NCI-H1930 (cell line): ENCODE data around the gene VNN1.
"Not testable (repeated sequence)": the region's sequence is repeated elsewhere in the genome, so short reads cannot be mapped to it uniquely, and the experiment has no call there.

ENCODE experiments used
- DNase-seq, 2 experiments: peaks; one replicate each; lab custom pipeline; 2025; lab: John Stamatoyannopoulos, UW

VNN1 gene

DNA sequence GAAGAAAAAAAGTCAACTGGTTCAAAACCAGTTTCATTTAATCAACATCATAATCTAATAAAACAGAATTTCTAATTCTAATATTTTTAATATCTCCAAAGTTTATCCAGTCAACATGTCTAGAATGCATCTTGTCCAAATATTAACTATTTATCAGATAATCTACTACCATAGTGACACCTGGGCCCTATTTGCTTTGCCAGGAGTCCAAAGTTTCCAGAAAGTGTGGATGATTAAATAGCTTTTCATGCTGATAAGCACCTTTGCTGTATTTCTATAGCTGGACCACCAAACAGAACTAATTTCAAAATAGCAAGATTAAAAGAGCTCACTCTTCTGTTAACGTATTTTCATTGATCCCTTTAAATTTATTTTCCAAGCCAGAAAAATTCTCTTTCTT, 42.6 kb downstream of the VNN1 start:
- no peak for DNase-seq

DNA sequence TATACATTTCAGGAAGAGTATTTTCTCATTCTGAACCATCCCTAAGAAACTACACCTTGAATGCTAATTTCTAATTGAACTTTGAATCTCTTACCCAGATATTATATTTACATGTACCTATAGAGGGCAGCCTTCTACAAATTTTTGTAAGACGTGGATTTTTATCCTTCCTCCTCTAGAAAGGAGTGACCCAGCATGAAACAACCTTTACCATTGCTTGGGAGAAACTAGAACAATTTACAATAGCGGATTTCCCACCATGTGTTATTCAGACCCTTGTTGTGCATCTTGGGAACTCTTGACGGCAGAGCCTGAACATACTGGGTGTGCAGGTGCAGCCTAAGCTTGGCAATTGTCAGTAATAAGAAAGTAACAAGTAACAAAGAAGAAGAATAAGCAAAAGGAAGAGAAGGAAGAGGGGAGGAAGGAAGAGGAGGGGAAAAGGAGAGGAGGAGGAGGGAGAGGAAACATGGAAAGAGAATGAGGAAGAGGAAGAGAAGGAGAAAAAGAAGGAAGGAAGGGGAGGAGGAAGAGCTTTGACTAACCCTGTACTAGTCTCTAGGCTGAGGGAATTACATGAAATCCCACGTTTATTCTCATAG, 44.1 kb downstream of the VNN1 start:
- DNase-seq: peak in 1 of 2 experiments; percentile 9

DNA sequence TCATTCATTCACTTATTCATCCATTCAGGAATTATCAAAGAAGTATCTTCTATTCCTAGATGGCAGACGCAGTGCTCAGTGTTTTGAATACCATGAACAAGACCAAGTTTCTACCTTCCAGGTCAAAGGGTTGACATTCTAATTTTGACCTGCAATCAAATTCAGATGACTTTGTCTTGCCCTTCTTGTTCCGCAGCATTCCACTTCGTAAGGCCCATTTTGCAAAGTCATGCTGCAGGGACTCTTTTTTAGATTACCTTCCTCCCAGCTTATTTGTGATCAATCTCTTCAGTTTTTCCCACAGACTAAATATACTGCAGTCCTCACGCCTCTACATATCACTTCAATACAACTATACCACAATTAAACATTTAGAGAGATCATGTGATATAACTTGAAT, 47.7 kb downstream of the VNN1 start:
- no peak for DNase-seq

DNA sequence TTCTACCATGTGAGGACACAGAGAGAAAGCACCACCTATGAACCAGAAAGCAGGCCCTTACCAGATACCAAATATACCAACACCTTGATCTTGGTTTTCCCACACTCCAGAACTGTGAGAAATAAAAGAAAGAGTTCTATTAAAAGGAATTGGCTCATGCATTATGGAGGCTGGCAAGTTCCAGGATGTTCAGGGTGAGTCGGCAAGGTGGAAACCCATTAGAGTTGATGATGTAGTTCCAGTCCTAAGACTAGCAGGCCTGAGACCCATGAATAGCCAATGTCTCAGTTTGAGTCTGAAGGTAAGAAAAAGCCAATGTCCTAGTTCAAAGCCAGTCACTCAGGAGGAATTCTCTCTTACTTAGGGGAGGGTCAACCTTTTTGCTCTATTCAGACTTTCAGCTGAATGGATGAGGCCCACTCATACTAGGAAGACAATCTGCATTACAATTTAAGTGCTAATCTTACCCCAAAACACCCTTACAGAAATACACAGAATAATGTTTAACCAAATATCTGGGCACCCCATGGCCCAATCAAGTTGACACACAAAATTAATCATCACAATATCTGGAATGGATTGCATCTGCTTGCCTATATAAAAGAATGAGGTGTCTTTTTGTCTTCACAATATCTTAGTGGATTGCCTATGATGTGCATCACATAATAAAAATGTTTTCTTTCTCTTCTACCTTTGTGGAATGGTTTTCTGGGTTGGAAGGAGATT, 49.4 kb downstream of the VNN1 start:
- DNase-seq: no peak

DNA sequence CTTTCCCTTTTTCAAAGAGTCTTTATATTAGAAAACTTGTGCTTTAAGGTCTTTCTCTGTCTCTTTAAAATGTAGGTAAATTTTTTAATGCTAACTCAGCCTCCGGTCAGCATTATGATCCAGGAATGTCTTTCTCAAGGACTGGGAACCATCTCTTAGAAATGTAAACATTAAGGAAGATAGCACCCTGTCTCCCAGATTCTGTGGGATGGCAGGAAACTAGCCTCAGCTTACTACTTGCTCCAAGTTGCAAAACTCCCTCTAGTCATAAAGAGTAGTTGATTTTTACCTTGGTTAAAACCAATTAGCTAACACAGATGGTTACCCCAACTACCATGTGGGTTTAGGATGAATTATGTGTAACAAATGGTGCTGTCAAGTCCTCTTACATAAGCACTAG, 50.2 kb downstream of the VNN1 start:
- DNase-seq: no peak

DNA sequence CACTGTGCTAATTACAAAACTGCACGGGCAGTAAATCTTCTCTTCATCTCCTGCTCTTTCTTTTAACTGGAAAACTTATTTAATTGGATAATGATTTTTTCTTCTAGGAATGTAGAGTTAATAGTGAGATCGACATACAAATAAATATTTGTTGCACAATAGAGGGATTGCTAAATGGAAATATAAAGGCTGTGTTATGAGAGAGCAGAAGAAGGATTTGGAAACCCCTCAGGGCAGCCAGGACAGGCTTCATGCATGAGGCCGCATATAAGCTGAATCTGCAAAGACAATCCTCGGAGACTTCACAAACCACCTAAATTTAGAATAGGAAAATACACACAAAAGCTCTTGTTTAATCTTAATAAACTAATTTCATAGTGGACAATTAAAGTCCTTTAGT, 51.9 kb downstream of the VNN1 start:
- no peak for DNase-seq

DNA sequence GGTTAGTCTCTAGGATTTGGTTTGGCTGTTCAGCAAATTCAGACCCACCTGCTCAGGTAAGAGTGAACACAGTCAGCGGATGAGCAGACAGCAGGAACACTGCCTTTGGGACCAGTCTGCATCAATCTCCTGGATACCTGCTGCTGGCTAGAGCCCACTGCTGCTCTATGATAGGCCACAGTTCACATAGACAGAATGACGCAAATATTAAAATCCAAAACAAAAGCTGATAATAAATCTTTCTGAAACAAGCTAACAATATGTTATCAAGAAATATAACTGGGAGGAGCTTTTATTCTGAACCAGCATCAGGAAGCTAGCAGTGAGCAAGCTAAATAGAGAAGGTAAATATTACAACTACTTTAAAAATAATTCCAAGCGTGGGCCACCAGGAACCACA, 54.8 kb downstream of the VNN1 start, which contains the start of gene TAAR1:
TAAR1 (minus strand) TSS at position 101 of the 400 bp plus-strand sequence. CDS start 13,179 bp downstream, outside the sequence.
- DNase-seq: no peak

DNA sequence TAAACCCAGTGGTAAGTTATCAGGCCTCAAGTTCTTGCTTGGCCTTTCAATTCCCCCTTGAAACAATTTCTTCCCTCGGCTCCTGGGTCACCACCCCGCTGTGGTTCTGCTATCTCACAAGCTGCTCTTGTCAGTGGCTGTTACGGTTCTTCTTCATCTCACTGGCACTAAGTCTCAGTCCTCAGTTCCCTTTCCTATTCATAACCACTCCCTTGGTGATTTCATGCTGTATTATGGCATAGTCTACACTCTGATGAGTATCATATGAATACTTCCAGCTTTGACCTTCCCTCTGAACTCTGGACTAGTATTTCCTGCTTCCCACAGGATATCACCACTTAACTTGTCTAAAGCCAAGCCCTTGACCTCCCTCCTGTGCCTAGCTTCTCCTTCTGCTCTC, 62.8 kb downstream of the VNN1 start:
- no peak for DNase-seq

DNA sequence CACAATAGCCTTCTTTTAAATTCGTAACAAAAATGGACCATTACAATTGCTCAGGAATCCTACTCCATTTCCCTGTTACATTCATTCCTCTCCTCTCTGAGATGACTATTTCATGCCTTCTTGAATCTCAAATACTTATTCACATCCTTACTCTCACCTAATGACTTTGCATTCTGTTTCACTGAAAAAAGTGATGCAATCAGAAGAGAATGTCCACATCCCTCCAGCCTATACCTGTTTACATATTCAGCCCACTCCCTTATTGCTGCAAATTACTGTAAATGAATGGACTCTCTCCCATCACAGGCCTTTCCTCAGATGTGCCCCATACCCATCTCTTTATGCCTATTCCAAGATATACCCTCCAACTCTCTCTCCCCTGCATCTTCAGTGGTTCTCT, 63.4 kb downstream of the VNN1 start:
- DNase-seq: no peak

DNA sequence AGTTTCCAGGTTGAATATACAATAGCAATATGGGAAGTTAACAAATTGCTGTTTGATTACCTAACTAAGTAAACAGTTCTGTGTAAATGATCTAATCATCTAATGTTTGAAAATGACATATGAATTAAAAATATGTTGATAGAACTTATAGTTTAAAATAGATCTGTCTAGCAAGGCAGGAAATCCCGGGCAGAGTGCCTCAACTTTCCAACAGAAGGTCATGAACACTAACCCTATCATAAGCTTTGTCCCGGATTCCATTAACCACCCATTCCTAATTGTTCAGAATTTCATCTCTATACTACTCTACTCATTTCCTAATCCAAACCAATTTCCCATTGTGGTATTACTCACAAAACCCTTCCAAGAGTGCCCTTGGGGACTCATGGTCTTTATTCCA, 65.0 kb downstream of the VNN1 start:
- no peak for DNase-seq

DNA sequence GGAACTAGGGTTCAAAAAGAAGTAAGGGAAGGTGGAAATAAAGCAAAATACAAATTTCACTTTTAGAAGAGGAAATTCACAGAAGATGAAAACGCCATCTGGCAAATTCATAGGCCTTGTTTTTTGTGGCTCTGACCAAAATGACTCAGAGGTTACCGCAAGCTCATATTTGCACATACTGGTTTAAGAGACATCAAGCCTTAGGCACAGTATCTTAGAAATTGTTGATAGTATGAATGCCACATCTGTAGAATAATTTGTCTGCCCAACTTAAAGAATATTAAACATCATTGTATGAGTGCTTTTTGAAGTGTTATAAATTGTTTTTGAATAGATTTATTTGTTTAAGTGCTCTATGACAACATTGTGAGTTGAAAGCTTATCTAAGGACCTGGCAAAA, 65.5 kb downstream of the VNN1 start:
- DNase-seq: no peak

DNA sequence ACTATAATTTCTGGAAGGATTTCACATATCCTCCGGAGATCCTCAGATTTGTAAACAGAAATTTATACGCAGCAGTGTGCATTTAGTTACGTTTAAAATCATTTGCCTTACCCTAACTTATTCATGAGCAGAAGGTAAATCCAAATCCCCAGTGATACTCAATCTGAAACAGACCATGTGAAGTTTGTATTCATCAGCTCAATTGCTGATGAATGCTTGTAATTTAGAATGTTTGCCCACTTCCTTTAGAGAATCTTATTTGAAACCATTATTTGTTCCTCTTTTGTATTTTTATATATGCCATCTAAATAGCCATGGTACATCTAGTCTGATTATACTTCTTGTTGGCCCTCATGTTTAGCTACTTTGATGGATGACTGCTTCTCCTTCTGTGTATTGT, 70.3 kb downstream of the VNN1 start:
- peak; percentile 69 to 81 for DNase-seq

DNA sequence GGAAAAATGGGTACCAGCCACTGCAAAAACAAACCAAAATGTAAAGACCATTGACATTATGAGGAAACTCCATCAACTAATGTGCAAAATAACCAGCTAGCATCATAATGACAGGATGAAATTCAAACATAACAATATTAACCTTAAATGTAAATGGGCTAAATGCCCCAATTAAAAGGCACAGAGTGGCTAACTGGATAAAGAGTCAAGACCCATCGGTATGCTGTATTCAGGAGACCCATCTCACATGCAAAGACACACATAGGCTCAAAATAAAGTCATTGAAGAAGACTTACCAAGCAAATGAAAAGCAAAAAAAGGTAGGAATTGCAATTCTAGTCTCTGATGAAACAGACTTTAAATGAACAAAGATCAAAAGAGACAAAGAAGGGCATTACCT, 76.7 kb downstream of the VNN1 start:
- not testable (repeated sequence) for DNase-seq

DNA sequence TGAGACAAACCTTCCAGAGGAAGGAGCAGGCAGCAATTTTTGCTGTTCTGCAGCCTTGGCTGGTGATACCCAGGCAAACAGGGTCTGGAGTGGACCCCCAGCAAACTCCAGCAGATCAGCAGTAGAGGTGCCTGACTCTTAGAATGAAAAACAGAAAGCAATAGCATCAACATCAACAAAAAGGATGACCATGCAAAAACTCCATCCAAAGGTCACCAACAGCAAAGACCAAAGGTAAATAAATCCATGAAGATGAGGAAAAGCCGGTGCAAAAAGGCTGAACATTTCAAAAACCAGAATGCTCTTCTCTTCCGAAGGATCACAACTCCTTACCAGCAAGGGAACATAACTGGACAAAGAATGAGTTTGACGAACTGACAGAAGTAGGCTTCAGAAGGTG, 77.9 kb downstream of the VNN1 start:
- not testable (repeated sequence) for DNase-seq

DNA sequence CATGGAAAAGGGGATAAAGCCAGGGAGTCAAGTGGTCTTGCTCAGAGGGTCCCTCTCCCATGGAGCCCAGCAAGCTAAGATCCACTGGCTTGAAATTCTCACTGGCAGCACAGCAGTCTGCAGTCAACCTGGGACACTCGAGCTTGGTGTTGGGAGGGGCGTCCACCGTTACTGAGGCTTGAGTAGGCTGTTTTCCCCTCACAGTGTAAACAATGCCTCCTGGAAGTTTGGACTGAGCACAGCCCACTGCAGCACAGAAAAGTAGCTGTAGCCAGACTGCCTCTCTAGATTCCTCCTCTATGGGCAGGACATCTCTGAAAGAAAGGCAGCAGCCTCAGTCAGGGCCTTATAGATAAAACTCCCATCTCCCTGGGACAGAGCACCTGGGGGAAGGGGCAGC, 78.6 kb downstream of the VNN1 start:
- not testable (repeated sequence) for DNase-seq

DNA sequence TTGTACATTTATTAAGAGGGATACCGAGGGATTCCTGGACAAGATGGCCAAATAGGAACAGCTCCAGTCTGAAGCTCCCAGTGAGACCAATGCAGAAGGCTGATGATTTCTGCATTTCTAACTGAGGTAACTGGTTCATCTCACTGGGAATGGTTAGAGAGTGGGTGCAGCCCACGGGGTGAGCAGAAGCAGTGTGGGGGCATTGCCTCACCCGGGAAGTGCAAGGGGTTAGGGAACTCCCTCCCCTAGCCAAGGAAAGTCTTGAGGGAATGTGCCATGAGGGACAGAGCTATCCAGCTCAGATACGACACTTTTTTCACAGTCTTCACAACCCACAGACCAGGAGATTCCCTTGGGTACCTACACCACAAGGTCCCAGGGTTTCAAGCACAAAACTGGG, 79.1 kb downstream of the VNN1 start:
- no peak for DNase-seq

DNA sequence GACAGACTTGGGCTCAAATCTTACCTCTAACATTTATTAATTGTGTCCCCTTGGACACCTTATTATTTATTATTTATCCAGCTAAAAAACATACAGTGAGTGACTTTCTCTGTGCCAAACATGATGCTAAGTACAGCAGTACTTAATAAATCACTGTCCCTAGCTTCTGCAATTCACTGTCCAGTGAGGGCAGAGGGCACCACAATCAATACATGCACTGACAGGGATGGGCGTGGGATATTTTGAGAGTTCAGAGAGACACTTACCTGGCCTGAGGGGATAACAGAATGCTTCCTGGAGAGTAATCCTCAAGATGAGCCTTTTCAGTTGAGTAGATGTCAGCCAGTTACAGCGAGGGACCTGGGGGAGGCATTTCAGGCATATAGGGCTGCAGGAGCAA, 80.5 kb downstream of the VNN1 start:
- DNase-seq: no peak
